Measurements from ENCODE around the gene SFXN3. TPM values are rescaled to one million over a fixed set of nuclear protein-coding genes. Genes with fewer than 3 reads are reported as not detected.
A peak's percentile ranks its signal among the peaks of the same experiment; 100 is the strongest.

The SFXN3 gene
- total and polyA plus RNA-seq, 2 of the 13 experiments (the other 11 are each of a cell fraction or from before 2014, with no cell fraction given) = 16.8 to 71.5 TPM

DNA sequence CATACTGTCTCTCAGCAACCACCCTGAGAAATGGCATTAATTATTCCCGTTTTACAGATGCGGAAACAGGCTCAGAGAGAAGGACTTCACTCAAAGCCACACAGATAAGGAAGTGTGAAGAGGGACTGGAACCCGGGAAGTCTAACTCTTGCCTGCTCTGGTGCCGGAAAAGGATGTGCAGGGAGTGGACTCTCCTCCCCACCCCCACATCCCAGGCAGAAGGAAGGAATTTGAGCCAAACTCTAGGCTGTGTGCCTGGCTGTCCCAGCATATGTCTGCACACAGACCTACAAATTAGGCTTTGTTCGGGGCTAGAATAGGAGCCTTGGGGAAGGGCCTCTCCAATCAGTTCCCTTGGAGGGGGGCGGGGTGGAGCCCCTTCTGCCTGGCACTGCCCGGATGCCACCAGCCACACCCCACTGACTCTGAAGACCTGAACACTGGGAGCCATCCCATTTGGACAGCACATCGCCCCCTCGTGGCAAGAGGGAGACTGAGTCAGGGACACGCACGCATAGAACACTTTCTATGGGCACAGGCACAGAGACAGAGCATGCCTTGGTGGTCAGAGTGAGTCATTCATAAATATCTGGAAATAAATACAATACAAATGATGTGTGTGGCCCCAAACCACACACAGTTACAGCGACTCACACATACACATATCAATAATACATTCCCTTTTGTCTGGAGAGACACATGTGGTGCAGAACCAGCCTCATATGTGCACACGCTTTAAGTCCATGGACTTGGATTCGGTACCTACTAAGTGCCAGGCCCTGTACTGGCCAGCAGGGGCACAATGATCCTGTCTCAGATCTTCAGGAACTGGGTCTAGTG lies 18.3 kb upstream of the SFXN3 start (continued):
- TF ChIP-seq ZNF563 (CRISPR knock-in tag; IDR thresholded peaks at IDR 0.05) = 0 out of 2 replicates have a peak, but pooled peaks have one; percentile 51
- no peak for TF ChIP-seq MTA3 (CRISPR knock-in tag; IDR thresholded peaks at IDR 0.05)
- TF ChIP-seq SOX5 (CRISPR knock-in tag; IDR thresholded peaks at IDR 0.05; ENCODE audit: borderline replicate concordance) = peak; percentile 37; the same call in 1 of the 2 replicates
- TF ChIP-seq, protein P1, sequence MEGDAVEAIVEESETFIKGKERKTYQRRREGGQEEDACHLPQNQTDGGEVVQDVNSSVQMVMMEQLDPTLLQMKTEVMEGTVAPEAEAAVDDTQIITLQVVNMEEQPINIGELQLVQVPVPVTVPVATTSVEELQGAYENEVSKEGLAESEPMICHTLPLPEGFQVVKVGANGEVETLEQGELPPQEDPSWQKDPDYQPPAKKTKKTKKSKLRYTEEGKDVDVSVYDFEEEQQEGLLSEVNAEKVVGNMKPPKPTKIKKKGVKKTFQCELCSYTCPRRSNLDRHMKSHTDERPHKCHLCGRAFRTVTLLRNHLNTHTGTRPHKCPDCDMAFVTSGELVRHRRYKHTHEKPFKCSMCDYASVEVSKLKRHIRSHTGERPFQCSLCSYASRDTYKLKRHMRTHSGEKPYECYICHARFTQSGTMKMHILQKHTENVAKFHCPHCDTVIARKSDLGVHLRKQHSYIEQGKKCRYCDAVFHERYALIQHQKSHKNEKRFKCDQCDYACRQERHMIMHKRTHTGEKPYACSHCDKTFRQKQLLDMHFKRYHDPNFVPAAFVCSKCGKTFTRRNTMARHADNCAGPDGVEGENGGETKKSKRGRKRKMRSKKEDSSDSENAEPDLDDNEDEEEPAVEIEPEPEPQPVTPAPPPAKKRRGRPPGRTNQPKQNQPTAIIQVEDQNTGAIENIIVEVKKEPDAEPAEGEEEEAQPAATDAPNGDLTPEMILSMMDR (CRISPR knock-in tag; IDR thresholded peaks at IDR 0.05) = peak; percentile 93
- no peak for TF ChIP-seq ZNF234 (CRISPR knock-in tag; conservative IDR thresholded peaks at IDR 0.05)
- TF ChIP-seq ZNF746 (CRISPR knock-in tag; IDR thresholded peaks at IDR 0.05) = no peak
- TF ChIP-seq BHLHE40 (IDR thresholded peaks at IDR 0.05; ENCODE audit: low read length) = peak; percentile 28; the same call in 1 of the 2 replicates
- 0 out of 2 replicates have a peak, but pooled peaks have one; percentile 32 for TF ChIP-seq ZNF335 (CRISPR knock-in tag; IDR thresholded peaks at IDR 0.05)
- 0 out of 2 replicates have a peak, but pooled peaks have one; percentile 28 for TF ChIP-seq ZNF768 (CRISPR knock-in tag; IDR thresholded peaks at IDR 0.05)
- TF ChIP-seq GATAD1 (CRISPR knock-in tag; IDR thresholded peaks at IDR 0.05) = peak; percentile 19; the same call in 1 of the 2 replicates
- TF ChIP-seq ZKSCAN1 (IDR thresholded peaks at IDR 0.05; ENCODE audit: low read length) = peak; percentile 97
- TF ChIP-seq, protein P2, sequence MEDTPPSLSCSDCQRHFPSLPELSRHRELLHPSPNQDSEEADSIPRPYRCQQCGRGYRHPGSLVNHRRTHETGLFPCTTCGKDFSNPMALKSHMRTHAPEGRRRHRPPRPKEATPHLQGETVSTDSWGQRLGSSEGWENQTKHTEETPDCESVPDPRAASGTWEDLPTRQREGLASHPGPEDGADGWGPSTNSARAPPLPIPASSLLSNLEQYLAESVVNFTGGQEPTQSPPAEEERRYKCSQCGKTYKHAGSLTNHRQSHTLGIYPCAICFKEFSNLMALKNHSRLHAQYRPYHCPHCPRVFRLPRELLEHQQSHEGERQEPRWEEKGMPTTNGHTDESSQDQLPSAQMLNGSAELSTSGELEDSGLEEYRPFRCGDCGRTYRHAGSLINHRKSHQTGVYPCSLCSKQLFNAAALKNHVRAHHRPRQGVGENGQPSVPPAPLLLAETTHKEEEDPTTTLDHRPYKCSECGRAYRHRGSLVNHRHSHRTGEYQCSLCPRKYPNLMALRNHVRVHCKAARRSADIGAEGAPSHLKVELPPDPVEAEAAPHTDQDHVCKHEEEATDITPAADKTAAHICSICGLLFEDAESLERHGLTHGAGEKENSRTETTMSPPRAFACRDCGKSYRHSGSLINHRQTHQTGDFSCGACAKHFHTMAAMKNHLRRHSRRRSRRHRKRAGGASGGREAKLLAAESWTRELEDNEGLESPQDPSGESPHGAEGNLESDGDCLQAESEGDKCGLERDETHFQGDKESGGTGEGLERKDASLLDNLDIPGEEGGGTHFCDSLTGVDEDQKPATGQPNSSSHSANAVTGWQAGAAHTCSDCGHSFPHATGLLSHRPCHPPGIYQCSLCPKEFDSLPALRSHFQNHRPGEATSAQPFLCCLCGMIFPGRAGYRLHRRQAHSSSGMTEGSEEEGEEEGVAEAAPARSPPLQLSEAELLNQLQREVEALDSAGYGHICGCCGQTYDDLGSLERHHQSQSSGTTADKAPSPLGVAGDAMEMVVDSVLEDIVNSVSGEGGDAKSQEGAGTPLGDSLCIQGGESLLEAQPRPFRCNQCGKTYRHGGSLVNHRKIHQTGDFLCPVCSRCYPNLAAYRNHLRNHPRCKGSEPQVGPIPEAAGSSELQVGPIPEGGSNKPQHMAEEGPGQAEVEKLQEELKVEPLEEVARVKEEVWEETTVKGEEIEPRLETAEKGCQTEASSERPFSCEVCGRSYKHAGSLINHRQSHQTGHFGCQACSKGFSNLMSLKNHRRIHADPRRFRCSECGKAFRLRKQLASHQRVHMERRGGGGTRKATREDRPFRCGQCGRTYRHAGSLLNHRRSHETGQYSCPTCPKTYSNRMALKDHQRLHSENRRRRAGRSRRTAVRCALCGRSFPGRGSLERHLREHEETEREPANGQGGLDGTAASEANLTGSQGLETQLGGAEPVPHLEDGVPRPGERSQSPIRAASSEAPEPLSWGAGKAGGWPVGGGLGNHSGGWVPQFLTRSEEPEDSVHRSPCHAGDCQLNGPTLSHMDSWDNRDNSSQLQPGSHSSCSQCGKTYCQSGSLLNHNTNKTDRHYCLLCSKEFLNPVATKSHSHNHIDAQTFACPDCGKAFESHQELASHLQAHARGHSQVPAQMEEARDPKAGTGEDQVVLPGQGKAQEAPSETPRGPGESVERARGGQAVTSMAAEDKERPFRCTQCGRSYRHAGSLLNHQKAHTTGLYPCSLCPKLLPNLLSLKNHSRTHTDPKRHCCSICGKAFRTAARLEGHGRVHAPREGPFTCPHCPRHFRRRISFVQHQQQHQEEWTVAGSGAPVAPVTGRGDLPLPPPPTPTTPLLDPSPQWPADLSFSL (CRISPR knock-in tag; IDR thresholded peaks at IDR 0.05) = 0 out of 2 replicates have a peak, but pooled peaks have one; percentile 62
- TF ChIP-seq, protein P3, sequence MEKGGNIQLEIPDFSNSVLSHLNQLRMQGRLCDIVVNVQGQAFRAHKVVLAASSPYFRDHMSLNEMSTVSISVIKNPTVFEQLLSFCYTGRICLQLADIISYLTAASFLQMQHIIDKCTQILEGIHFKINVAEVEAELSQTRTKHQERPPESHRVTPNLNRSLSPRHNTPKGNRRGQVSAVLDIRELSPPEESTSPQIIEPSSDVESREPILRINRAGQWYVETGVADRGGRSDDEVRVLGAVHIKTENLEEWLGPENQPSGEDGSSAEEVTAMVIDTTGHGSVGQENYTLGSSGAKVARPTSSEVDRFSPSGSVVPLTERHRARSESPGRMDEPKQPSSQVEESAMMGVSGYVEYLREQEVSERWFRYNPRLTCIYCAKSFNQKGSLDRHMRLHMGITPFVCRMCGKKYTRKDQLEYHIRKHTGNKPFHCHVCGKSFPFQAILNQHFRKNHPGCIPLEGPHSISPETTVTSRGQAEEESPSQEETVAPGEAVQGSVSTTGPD (CRISPR knock-in tag; IDR thresholded peaks at IDR 0.05) = no peak
- peak; percentile 17; the same call in 1 of the 2 replicates for TF ChIP-seq NR2C2 (CRISPR knock-in tag; IDR thresholded peaks at IDR 0.05; ENCODE audit: borderline replicate concordance)
- TF ChIP-seq SOX13 (IDR thresholded peaks at IDR 0.05) = no peak
- TF ChIP-seq SOX13 (CRISPR knock-in tag; conservative IDR thresholded peaks at IDR 0.05 in 1 of 2, IDR thresholded peaks at IDR 0.05 in 1 of 2) = peak in 1 of 2 experiments; percentile 24; a peak in 1 of 4 replicates
- TF ChIP-seq FOSL2 (CRISPR knock-in tag; IDR thresholded peaks at IDR 0.05) = peak; percentile 81
- TF ChIP-seq, protein P4, sequence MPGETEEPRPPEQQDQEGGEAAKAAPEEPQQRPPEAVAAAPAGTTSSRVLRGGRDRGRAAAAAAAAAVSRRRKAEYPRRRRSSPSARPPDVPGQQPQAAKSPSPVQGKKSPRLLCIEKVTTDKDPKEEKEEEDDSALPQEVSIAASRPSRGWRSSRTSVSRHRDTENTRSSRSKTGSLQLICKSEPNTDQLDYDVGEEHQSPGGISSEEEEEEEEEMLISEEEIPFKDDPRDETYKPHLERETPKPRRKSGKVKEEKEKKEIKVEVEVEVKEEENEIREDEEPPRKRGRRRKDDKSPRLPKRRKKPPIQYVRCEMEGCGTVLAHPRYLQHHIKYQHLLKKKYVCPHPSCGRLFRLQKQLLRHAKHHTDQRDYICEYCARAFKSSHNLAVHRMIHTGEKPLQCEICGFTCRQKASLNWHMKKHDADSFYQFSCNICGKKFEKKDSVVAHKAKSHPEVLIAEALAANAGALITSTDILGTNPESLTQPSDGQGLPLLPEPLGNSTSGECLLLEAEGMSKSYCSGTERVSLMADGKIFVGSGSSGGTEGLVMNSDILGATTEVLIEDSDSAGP (CRISPR knock-in tag; IDR thresholded peaks at IDR 0.05; ENCODE audit: borderline replicate concordance) = peak; percentile 56
